ENCODE measurements around the gene TSSK1B. TPM values are rescaled to one million over a fixed set of nuclear protein-coding genes. Genes with fewer than 3 reads are reported as not detected.
"Not testable (repeated sequence)": the region's sequence is repeated elsewhere in the genome, so short reads cannot be mapped to it uniquely, and the experiment has no call there.

Gene TSSK1B
- total RNA-seq, 1 experiment from 2014 or later: not detected

DNA sequence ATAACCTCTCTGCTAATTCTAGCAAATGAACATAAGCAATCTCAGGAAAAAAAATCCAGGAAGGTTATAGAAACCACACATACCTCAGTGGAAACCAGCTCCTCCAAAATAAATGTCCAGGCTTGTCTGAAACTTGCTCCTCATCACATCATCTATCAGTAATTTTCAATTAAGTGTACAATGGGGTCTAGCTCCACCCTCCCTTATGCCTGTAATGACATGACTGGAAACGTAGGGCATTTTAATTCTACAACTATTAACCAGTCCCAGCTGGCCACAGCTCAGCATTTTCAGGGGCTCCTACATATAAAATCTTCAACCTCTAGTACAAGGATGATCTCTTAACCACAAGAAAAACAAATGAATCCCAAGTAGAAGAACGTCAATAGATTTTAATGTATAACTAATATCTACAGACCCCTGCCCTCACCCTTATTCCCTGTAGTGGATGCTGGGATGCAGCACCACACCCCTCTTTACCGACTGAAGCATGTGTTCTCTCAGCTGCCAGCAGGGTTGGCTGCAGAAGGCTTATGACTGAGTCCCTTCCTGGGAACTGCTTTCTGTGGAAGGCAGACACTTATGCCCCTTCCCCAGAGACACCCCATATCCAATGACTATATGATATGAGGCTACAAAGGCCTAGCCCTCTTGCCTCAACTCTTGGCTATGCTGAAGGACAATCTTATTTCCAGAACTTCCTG lies 6.8 kb downstream of the TSSK1B start:
- in situ Hi-C loops (cut with HindIII; ENCODE audit: low pct_unique_long_range_greater_than_20kb, low sequenced_read_pairs): no loop called here
- DNase-seq (ENCODE audit: low read depth, low spot score): no peak

DNA sequence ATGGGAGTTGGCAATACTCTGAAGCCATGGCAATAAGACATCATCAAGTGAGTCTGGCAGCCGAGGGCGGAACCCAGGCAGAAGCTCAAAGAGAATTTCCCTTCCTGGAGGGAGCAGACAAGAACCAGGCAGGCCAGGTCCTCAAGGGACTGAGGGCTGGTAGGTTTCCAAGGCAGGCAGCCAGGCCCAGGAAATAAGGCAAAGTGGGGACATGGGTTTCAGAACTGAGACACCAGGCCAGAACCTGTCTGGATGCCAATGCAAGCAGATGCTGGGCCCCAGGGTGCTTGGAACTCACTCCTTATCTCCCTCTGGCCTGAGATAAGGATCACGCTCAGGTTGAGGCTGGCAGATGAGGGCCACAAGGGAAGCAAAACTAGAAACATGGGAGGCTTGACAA lies 8.9 kb downstream of the TSSK1B start:
- in situ Hi-C loops (cut with HindIII; ENCODE audit: low pct_unique_long_range_greater_than_20kb, low sequenced_read_pairs): no loop called here
- no peak for DNase-seq (ENCODE audit: low read depth, low spot score)

DNA sequence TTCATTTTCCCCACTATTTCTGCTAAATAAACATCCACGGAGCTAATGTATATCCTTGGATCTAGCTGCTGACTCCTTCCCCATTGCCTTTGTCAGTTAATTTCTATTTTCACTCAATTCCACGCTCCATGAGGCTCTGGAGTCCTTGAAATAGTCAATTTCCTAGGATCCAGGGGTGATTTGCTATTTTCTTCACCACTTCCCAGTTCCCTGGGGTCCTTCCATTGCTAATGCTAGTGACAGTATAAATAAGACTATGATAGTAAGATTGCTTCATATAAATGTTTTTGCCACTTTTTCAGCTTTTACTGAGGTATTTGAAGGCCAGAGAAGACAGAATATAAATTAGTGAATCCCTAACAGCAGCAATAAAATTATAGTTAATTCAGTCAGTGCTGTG lies 13.1 kb downstream of the TSSK1B start:
- in situ Hi-C loops (cut with HindIII; ENCODE audit: low pct_unique_long_range_greater_than_20kb, low sequenced_read_pairs): no loop called here
- DNase-seq (ENCODE audit: low read depth, low spot score): no peak

DNA sequence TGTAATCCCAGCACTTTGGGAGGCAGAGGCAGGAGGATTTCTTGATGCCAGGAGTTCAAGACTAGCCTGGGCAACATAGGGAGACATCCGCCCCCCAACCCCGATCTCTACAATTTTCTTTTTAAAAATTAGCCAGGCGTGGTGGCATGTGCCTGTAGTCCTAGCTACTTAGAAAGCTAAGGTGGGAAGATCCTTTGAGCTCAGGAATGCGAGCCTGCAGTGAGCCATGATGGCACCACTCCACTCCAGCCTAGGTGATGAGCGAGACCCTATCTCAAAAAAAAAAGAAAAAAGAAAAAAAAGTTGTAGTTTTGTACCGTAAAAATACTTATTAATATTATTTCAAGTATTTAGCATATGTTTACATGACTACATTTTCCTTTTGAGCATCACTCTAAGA lies 29.3 kb downstream of the TSSK1B start:
- no peak for DNase-seq (ENCODE audit: low read depth, low spot score)
- in situ Hi-C loops (cut with HindIII; ENCODE audit: low pct_unique_long_range_greater_than_20kb, low sequenced_read_pairs): no loop called here

DNA sequence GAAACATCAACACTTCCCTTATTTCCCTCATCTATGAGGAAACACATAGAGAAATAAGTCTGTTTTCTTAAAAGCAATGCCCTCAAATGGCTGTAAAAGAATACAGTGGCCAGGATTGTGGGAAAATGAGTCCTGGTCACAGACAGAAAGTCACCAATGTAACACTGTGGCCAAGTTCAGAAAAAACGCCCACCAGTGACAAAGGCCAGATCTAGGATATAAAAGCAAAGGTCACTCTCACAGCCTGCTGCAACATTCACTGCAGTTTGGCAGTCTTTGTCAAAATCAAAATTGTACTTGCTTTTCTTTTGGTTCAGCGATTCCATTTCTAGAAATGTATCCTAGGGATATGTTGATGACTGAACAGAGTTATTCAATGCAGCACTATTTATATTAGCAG lies 30.5 kb downstream of the TSSK1B start:
- no peak for DNase-seq (ENCODE audit: low read depth, low spot score)
- in situ Hi-C loops (cut with HindIII; ENCODE audit: low pct_unique_long_range_greater_than_20kb, low sequenced_read_pairs): no loop called here

DNA sequence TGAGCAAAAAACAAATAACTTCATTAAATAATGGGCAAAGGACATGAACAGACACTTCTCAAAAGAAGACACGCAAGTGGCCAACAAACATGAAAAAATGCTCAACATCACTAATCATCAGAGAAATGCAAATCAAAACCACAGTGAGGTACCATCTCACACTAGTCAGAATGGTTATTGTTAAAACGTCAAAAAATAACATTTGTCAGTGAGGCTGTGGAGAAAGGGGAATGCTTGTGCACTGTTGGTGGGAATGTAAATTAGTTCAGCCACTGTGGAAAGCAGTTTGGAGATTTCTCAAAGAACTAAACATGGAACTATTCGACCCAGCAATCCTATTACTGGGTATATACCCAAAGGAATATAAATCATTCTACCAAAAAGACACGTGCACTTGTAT lies 36.8 kb downstream of the TSSK1B start:
- in situ Hi-C loops (cut with HindIII; ENCODE audit: low pct_unique_long_range_greater_than_20kb, low sequenced_read_pairs); DNase-seq (ENCODE audit: low read depth, low spot score): not testable (repeated sequence)

DNA sequence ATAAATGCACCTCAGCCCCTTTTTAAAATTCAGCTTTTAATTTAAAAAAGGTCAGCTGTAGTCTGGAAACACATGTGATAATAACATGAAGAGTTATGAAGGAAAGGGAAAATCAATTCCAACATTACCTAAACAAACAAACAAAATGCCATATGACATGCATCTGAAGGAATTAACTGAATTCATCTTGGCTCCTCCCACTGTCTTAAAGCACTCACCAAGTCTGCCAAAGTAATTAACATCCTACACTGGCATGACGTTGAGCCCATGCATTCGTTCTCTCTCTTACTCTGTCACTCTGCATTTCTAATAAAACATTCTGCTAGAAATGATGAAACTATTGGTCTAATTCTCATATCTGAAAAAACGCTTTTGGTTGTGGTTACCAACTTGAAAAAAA lies 37.7 kb downstream of the TSSK1B start:
- in situ Hi-C loops (cut with HindIII; ENCODE audit: low pct_unique_long_range_greater_than_20kb, low sequenced_read_pairs): no loop called here
- DNase-seq (ENCODE audit: low read depth, low spot score): no peak

DNA sequence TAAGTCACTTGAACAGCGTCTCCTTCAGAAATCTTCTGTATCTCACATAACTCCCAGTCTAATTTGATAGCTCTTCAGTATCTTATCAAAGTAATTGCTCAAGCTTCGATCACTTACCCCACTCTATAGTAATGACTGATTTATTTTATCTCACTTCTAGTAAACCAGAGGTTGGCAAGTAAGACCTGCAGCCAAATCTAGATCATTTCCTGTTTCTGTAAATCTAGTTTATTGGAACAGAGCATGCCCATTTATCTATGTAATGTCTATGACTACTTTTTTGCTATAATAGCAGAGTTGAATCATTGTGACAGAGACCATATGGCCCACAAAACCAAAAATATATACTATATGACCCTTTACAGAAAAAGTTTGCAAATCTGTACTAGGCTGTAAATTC lies 40.1 kb downstream of the TSSK1B start:
- in situ Hi-C loops (cut with HindIII; ENCODE audit: low pct_unique_long_range_greater_than_20kb, low sequenced_read_pairs): no loop called here
- DNase-seq (ENCODE audit: low read depth, low spot score): no peak

DNA sequence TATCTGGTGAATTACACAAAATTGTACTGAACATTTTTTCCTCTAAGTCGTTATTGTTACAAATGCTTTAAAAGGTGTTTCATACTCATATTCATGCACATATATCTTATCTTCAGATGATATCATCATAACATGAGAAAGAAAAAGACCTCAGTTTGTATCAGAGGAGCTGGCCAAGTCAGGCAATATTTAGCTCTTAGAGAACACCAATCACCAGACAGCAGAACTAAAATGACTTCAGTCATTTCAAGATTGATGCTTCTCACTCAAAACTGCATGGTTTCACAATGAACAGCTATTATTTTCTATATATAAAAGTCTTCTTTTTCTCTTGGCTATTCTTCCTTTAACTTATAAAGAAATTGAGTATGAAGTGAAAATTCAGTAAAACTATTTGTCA lies 44.6 kb downstream of the TSSK1B start:
- in situ Hi-C loops (cut with HindIII; ENCODE audit: low pct_unique_long_range_greater_than_20kb, low sequenced_read_pairs): no loop called here
- no peak for DNase-seq (ENCODE audit: low read depth, low spot score)

DNA sequence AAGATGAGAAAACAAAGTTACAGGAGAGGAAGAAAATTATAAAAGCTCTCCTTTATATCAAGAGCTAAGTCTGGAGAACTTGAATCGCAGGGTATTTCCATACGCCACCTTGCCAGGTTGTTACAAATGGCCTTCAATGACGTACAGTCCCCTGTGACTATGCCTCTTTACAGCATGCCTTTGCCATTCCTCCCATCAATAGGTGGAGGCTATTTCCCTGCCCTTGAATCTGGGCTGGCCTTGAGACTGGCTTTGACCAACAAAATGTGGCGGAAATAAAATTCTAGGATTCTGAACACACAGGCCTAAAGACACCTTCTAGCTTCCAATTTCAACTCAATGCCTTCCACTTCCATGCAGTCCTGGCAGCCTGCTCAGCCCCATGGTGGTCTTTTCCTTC lies 45.7 kb downstream of the TSSK1B start:
- no peak for DNase-seq (ENCODE audit: low read depth, low spot score)
- in situ Hi-C loops (cut with HindIII; ENCODE audit: low pct_unique_long_range_greater_than_20kb, low sequenced_read_pairs): no loop called here

DNA sequence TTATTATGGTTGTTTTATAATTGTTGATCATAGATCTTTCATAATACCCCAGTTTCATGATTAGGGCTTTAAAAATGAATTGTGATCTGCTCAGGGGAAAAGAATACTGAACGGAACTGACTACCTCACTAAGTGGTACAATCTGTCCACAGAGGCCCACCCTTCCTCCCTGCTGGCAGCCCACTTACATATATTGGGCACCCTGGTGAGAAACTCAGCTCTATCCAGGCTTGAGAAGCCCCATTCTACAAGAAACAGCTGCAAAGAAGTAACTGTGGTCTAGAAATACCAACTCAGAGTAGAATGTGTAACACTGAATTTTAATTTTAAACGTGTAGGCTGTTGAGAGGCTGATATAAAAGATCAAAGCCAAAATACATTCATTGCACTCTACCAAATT lies 46.9 kb downstream of the TSSK1B start:
- in situ Hi-C loops (cut with HindIII; ENCODE audit: low pct_unique_long_range_greater_than_20kb, low sequenced_read_pairs): no loop called here
- DNase-seq (ENCODE audit: low read depth, low spot score): no peak

DNA sequence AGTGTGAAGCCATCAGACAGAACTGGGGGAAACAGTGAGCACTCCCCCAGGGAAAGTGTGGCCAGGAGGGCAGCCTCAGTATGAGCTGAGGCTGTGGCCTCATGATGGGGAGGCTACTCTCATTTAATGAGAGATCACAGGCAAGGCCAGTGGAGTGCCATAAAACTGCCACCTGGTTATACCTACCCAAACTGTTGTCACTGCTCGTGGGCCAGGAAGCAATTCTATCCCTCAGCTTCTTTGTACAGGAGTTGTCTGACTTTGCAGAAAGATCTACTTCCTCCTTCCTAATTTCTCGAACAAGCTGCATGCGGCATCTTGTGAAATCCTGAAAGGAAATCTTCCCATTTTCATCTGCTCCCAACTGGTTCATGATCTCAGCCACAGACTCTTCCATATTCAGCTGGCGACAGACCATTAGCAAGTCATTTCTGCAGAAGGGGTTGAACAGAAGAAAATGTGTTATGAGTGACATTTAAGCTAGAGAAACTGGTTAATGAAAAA lies 50.0 kb downstream of the TSSK1B start:
- in situ Hi-C loops (cut with HindIII; ENCODE audit: low pct_unique_long_range_greater_than_20kb, low sequenced_read_pairs): no loop called here

DNA sequence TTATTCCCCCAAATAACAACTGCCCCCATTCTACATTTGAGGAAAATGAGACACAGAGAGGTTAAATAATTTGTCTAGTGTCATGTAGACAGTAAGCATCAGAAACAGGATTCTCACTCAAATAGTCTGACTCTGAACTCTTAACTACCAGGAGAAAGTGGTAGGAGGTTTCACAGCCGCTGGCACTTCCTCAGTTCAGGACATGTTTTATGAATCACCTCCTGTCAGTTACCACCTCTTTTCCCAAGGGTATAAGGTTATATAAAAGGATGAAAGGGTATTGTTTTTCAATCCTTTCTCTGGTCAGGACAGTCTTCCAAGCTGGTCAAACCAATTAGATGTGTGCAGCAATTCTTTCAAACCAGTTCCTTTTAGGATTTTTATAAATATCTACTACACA lies 52.1 kb downstream of the TSSK1B start:
- in situ Hi-C loops (cut with HindIII; ENCODE audit: low pct_unique_long_range_greater_than_20kb, low sequenced_read_pairs): no loop called here
- DNase-seq (ENCODE audit: low read depth, low spot score): peak; percentile 17

More for the DNA sequence above, 50.0 kb downstream of the TSSK1B start:
- no peak for DNase-seq (ENCODE audit: low read depth, low spot score)

Other genes starting within 250 kb of the TSSK1B start
- gene MCC, start 53.5 kb upstream of the TSSK1B start, total RNA-seq (2014; rRNA removed; shearing (Covaris generic)): 46.5 and 48.2 TPM in 2 replicates
- 15.3 and 16.3 TPM in 2 replicates for gene YTHDC2, start 78.7 kb upstream of the TSSK1B start, total RNA-seq (2014; rRNA removed; shearing (Covaris generic))

All from SK-MEL-5 (cell line).